CD1c-positive myeloid dendritic cell (primary cell): ENCODE results near the gene EVPL.
A peak's percentile ranks its signal among the peaks of the same experiment; 100 is the strongest.
"Not testable (repeated sequence)": the region's sequence is repeated elsewhere in the genome, so short reads cannot be mapped to it uniquely, and the experiment has no call there.

Experiments used
- DNase-seq: peaks from one replicate; pipeline ENCODE4 v3.0.0-alpha.2; 2016; ENCODE audit errors: extremely low spot score

The EVPL gene

DNA sequence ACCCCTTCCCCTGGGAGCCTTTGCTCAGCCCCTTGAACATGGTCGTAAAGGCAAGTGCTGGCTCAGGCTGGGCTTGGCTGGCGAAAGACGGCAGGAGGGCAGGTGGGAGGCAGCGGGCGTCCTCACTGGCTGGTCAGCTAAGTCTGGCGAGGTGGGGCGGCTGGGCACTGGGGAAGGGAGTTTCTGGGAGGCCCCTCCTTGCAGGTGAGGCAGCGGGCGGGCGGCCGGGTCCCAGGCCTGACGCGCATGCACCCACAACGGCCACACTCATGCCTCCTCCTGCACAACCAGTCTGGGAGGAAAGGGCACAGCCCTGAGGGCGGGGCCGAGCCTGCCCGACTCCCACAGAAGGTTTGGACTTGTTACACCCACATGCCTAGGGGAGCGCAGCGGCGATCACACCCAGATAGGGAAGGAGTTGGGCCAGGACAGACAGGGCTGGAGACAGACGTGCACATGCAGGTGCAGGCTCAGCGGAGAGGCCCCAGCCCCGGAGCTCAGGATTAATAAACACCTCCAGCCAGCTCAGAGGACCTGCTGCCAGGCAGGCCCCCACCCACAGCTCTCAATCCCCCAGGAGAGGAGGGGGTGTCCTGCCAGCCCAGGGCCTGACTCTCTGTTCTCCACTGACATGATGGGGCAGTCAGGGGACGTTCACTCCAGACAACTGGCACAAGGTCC is at the start of gene EVPL:
Gene EVPL, minus strand, starts transcription at position 148 of the 681 bp plus-strand sequence. Its CDS starts 108 bp downstream, at position 40.
- DNase-seq: peak; percentile 60

DNA sequence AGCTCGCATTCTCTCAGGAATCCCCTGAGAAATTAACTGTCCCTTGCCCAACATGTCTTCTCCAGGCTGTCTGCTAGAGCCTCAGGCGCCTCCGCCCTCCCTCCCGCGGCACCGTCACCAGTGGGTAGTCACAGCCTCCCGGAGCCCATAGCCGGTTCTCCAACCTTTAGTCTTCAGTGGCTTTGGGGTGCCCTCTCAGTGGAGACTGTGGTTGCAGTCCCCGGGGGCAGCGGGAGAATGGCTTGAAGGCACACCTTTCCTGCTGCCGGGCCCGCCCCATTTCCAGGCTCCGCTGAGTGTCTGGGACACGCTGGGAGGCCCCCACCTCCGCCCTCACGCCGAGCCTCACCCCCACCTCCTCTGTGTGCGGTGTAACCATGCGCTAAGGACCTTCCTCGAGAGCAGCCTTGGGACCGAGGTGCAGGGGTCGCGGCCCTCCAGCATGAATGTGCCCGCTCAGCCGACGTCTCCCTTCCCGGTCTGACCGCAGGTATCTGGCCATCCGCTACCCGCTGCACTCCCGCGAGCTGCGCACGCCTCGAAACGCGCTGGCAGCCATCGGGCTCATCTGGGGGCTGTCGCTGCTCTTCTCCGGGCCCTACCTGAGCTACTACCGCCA is 49.1 kb upstream of the EVPL start:
- DNase-seq: no peak

DNA sequence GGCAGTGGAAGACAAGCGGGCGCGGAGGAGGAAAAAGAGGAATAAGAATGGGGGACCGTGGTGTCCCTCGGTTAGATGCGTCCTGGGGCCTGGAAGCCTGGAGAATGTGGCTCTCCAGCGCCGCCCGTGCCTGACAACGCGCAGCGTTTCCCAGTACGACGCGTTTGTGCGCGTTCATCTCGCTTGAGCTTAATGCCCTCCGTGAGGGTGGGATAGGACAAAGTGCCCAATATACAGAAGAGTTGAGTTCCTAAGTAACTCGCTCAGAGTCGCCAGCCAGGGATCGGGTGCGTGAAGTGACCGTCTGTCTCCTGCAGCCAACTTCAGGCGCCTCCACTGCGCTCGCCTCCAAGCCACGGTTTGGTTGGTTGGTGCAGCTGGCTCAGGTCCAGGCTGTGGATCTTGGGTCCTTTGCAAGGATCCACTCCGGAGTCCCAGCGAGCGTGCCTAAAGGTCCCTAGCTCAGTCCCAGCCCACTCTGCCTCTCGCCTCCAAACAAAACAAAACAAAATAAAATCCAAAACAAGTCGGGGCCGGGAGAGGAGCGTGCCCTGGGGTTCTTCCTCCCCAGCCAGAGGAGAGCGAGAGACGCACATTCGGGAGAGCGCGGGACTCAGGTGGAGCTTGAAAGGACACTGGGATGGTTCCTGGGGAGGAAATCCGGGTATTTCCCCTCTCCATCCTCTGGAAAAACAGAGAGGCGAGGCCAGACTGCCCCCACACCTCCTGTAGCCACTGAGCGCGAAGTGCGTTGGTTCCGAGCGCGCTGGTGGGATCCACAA is 48.4 kb upstream of the EVPL start:
- DNase-seq: peak; percentile 44

DNA sequence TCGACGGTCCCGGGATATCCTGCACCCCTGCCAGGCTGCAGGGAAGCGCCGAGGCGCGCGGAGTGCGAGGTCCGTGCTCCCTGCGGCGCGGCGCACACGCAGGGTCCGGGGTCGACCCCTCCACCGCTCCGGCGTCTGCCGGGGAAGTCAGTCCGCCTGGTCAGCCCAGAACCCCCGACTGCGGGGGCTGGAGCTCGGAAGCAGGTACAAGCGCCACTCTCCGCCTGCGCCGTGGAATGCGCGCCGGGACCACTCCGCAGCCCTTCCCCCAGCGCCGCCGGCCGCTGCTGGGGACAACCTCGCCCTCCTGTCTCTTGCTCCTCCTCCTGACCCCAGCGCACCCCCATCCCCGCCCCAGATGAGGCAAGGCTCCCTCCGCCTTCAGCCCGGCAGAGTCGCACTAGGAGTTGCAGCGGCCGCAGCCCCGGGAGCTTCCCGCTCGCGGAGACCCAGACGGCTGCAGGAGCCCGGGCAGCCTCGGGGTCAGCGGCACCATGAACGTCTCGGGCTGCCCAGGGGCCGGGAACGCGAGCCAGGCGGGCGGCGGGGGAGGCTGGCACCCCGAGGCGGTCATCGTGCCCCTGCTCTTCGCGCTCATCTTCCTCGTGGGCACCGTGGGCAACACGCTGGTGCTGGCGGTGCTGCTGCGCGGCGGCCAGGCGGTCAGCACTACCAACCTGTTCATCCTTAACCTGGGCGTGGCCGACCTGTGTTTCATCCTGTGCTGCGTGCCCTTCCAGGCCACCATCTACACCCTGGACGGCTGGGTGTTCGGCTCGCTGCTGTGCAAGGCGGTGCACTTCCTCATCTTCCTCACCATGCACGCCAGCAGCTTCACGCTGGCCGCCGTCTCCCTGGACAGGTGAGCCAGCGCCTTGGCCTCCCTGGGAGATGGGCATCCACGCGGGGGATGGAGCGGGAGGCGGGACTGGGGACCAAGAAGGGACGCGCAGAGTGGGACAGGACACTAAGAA is 47.6 kb upstream of the EVPL start, which contains the start of gene GALR2:
Gene GALR2, plus strand, starts transcription at position 392 of the 974 bp plus-strand sequence. Its CDS starts 103 bp downstream, at position 495.
- DNase-seq: no peak

DNA sequence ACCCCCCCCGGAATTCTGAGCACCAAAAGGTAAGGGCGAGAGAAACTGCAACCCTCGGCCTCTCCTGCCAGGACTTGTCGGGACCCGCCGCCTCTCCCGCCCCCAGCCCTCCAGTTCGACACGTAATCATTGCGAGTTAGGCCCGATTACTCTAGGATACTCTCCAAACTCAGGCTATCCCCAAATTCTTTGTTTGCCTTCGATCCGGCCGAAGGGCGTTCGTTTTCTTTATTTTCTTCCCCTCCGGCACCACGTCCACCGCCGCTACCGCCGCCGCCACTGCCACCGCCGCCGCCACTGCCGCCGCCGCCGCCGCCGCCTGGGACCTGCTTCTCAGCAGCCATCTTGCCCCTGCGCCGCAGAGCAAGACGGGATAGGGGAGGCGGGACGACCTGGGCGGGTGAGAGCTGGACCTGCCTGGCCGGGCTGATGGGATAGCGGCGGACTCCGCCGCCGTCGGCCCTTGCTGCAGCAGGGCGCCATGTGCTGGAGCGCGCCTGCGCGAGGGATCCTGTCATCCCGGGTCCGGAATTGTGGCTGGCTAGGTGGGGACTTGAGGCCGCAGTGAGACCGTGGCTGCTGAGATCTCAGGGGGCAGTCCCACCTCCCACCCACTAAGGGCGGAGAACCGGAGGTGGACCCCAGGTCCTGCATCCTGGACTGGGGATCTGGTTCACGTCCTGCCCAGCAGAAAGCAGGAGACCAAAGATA is 45.2 kb upstream of the EVPL start, which contains the start of gene SRP68:
Gene SRP68, minus strand, starts transcription at position 370 of the 711 bp plus-strand sequence. Its CDS starts 26 bp downstream, at position 344.
- DNase-seq: peak; percentile 91

DNA sequence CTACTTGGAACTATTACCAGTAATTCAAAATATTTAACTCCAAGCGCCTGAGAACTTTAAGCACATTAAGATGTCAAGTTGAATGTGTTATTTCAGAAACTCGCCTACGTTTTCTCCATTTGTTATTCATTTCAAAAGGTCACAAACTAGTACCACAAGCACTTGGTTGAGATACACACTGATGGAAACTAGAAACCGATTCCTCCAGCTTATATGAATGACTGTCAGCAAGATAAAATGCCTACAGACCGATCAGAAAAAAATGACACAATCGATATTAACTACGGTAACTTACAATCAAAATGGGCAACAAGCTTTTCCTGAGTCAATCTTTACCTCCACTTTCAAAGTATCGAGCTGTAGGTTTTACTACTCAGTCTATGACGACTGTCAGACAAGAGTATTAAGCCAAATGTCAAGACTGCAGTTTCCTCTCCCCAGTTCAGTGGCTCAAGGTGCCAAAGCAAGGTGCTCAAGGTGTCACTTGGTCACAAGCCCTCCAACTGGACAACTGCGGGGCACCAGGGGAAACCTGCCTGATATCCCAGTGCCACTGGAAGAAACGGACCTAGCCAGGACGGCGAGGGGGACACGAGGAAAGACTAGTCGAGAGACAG is 44.5 kb upstream of the EVPL start:
- no peak for DNase-seq

DNA sequence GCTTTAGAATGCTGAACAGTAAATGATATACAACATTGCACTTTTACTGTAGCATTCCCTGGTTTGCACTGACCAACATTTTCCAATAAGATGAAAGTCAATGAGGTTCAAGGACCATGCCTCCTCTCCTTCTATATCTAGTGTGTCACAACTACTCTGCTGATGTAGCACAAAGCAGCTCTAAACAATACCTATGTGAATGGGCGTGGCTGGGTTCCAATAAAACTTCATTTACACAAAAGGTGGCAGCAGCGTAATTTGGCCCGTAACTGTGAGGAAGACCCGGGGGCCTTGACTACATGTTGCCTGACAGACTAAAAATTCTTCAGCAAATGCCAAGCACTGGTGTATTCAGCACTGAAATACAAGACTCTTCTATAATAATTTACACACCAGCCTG is 38.7 kb upstream of the EVPL start:
- DNase-seq: no peak

DNA sequence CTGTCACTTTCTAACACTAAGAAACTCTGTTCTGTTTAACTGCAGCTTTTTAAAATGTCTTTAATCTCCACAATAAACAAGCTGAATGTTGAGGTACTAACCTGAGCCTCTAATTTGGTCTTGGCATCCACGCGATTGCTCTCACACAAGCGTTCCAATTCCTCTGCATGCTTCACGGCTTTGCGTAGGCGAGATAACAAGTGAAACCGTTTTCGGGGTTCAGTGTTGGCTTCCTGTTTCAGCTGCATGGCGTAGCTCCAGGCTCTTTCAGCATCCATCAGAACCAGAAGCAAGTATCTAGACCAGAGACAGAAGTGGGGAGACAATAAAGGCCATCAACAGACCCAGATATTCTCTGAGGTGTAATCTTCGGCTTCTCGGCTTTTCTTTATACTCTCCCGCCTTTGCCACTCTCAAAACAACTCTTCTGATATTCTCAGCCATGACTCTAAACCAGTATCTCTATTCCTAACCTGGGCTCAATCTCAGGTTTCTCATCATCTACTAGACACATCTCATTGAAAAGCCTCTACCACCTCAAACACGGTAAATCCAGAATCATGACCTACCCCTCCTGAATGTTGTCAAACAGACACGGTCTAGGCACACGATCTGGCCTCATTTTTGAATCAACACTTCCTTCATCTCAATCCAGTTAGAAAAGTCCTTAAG is 36.9 kb upstream of the EVPL start:
- DNase-seq: no peak

DNA sequence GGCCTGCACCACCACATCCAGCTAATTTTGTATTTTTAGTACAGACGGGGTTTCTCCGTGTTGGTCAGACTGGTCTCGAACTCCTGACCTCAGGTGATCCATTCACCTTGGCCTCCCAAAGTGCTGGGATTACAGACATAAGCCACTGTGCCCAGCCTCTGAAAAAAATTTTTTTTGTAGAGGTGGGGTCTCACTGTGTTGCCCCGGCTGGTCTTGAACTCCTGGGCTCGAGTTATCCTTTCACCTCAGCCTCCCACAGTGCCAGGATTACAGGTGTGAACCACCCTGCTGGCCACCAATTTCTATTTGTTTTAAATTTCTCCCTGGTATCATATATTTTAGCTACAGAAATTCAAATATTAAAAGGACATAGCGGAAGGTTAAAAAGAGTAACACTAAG is 31.2 kb upstream of the EVPL start:
- DNase-seq: not testable (repeated sequence)

DNA sequence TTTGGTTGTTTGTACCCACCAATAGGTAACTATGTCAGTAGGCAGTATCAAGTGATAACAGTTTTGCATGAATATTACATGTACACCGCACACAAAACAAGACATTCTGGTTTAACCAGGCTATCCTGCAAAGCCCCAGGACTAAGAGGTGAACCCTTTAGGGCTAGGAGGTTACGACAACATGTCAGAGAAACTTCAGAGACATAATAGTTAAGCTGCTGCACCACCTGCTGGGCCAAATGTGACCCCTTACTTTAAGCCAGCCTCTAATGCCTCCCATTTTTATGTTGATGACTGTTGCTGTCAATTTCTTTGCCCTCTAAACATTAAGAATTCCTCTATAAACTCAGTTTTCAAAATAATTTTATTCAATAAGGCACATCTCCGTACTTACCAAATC is 29.8 kb upstream of the EVPL start:
- DNase-seq: no peak

DNA sequence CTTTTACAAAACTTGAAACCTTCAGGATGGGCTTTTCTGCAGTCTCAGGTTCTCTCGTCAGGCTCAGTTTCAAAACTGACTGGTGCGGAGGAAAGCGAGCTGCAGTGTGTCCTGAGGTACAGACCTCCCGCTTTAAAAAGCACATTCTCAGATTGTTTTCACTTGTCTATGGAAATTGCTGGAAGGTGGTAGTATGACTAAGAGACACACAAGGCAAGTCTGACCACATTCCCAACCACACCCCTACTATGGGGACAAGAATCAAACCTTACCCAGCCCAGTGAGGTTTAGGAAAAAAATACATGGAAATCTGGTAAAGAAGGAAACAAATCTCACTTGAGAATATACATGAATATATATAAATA is 27.0 kb upstream of the EVPL start:
- DNase-seq: no peak

DNA sequence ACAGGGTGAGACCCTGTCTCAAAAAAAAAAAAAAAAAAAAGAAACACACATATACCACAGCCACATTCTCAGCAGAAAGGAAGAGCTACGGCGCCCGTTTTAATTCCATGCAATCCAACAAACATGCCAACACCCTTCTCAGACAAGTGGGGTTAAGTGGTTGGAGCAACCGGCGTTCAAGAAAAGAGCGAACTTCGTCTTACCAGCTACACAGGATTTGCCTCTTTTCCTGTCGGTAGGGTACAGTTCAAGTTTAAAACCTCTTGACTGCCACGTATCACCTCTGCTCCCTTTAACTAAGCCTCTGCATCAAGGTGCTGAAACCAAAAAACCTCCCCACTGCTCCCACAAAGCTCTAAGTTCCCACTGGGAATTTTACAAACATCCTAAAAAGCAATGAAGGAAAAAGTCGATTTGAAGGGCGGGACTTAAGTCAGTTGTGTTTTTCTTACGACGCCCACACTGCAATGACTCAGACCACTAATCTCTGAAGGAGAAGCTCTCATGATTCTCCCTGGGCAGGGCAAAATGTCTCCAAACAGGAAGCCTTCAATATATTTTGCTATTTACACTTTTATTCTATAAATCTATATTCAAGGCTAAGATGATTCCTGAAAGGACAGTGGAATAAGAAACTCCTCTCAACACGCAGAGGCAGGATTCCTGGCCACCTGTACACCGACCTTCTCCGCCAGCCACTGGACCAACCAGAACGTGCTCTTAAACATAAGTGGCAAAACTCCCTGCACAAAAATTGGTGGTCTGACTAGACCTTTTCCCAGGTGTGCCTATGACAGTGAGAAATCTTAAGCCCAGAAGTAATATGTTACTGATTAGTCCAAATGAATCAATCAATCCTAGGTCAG is 26.4 kb upstream of the EVPL start:
- peak; percentile 67 for DNase-seq

DNA sequence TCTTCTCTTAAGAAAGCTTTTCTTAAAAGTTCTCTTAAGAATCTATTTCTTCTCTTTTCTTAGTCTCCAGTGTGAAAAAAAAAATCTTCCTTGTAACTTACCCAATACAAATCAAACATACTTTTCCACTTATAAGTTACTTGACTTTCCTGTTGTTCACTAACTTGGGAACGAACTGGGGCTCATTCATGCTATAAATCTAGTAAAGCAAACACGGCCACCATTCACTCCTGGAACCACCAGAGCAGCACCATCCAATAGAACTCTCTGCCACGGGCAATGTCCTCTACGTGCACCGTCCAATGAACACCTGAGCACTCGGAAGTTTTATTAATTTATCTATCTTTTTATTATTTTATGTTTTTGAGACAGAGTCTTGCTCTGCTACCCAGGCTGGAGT is 24.5 kb upstream of the EVPL start:
- DNase-seq: no peak

DNA sequence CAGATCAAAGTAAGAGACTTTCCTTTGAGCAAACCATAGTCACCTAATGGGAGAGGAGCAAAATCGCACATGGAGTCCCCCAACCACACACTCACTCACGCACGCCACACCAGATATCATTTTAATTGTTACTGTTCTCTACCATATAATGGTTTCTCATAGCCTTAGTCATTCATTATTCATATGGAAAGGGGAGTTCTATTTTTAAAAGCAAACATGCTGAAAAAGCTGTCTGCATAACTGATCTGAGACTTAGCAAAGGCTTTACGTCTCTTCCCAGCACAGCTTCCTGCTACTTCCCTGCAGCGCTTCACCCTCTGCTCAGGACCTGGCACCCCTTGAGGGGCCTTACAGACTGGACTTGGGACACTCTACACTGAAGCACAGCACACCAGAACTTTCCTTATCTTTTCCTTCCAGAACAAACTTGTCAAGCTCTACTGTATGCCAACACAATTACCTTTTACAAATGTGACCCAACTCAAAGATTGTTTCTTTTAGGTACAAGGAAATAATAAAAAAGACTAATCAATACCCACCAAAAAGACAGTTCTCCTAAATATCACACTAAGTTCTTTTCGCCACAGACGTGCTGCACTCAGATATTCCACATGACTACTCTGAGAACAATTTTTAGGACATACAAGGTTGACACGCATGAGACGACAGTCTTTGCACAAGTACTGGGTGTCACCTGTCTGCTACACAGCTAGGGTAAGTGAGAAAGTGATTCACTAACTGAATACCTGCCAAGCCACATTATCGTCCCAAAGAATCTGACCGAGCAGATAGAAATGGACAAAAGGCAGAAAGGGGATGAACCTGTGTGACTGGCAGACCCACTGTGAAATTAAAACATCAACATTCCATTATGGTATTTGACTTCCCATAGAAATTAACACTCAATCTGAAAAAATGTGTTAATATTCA is 23.7 kb upstream of the EVPL start:
- DNase-seq: no peak

DNA sequence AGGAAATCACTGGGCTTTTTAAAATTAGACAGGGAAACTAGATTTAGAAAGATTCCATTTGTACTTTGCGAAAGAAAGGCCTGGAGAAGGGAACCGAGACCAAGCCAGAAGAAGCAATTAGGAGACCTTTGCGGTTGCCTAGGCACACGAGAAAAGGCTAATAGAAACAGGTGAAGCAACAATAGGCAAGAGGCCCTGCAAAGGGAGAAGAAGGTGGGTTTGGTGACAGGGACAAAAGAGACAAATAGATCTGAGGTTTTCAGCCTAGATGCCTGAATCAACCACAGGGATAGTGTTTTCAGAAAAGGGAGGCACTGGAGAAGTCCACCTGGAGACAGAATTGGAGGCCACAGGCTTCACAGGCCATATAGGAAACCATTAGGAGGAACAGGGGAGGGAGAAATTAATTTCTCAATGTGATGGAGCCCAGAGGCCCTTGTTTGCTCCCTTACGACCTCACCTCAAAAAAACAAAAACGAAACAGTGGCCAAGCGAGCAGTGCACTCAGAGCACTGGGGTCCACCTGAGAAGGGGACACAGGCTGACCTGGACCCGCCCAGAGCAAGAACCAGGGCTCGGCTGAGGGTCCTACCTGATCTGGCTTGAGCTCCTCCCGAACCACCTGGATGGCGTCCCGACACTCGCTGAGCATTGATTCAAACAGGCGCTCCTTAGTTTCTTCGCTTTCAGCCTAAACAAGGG is 22.9 kb upstream of the EVPL start:
- no peak for DNase-seq

DNA sequence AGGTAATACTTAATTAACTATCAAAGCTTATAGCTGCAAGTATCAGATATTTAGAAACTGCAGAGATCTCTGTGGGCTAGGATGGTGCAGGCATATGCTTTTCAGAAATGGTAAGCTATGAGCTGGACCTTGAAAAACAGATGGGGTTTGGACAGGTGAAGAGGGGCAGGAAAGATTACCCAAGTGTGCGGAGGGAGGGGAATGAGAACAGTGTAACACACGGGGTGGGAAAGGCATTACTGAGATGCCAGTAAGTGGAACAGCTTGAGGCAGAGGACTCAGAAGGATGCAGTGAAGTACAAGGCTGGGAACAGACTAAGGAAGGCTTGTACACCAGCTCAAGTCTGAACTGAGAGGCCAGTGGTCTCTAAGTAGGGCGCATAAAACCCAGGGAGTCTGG is 22.1 kb upstream of the EVPL start:
- DNase-seq: no peak

DNA sequence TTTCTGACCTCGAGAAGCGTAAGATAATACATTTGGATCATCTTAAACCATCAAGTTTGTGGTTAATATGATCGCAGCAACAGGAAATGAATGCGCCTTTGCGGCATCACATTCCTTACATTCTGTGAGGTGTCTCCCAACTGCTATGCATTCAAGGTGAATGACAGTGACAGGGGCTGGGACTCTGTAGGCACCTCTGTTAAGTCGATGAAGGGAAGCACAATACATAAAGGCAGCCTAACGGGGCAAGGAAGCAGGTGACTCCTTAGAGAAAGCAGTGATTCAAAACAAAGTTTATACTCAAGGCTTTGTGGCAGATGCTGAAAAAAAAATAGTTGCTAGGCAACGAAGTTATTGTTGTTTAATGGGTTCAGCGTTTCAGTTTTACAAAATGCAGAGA is 21.6 kb upstream of the EVPL start:
- no peak for DNase-seq
